GM23248 (cell line): ENCODE results near the gene ABCC4.

Source experiments
- EZH2 ChIP-seq: fragments of 200-600 bp; sonication (generic); IDR thresholded peaks from 2 replicates; pipeline ENCODE4 v1.6.1; 2018; ENCODE audit warnings: antibody characterized with exemption, mild to moderate bottlenecking; ENCODE audit not compliant: insufficient read depth, poor library complexity, severe bottlenecking
- EZH2phosphoT487 ChIP-seq: fragments of 200-600 bp; sonication (generic); IDR thresholded peaks from 2 replicates; pipeline ENCODE4 v1.6.1; 2018; ENCODE audit warnings: antibody characterized with exemption, moderate library complexity, mild to moderate bottlenecking, low read depth; ENCODE audit not compliant: insufficient read depth

DNA sequence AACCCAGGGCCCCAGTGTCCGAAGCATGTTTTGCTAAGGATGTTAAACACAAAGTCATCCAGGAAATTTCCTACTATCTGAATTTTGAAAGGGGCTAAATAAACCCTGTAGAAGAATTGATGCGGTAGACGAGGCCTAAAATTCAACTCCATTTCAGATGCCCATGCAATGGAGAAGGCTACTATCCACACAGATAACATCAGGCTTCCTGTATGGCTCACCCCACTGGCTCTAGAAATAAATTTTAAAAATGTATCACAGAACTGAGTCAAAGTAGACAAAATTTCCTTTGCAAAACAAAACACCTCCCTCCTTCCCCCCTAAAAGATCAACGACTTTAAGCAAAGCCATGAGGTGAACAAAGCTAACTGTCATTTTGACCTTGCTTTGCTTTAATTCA is 188.4 kb downstream of the ABCC4 start:
- no peak for TF ChIP-seq EZH2phosphoT487
- TF ChIP-seq EZH2 = no peak
